Tibial nerve (tissue), 3 donors: ENCODE results near the gene OR14A2.

ENCODE experiments used
- POLR2A ChIP-seq, 2 donors: fragments of 450-650 bp; IDR thresholded peaks; one replicate each; pipeline ENCODE4 v1.6.1; 2017; ENCODE audit warnings: antibody characterized with exemption in 2 of 2, mild to moderate bottlenecking in 2 of 2, moderate library complexity in 2 of 2
- TF ChIP-seq, protein P1 (sequence below), 5 experiments: fragments of 200-600 bp in 3 of 5; fragments of 450-650 bp in 2 of 5; sonication (generic) in 3 of 5; IDR thresholded peaks; one replicate each; pipeline ENCODE4 v1.5.1; 2016 to 2019; ENCODE audit warnings: antibody characterized with exemption in 5 of 5, mild to moderate bottlenecking in 3 of 5, moderate library complexity in 2 of 5

DNA sequence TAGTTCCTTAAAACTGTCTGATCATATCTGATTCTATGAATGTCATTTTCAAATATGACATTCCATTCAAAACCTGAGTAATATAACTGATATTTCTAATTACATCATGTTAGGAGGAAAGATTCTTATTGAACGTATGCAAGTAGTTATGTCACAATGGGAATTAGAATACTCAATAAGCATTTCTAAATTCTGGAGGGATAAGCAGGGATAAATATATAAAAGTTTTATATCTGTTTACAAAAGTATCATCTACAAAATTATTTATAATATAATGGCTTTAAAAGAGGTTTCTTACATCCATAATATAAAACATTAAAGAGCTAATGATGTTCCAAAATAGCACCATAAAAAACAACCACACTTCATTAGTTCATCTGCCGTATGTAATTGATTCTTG lies at the start of gene OR14A2:
- TF ChIP-seq, protein P1, sequence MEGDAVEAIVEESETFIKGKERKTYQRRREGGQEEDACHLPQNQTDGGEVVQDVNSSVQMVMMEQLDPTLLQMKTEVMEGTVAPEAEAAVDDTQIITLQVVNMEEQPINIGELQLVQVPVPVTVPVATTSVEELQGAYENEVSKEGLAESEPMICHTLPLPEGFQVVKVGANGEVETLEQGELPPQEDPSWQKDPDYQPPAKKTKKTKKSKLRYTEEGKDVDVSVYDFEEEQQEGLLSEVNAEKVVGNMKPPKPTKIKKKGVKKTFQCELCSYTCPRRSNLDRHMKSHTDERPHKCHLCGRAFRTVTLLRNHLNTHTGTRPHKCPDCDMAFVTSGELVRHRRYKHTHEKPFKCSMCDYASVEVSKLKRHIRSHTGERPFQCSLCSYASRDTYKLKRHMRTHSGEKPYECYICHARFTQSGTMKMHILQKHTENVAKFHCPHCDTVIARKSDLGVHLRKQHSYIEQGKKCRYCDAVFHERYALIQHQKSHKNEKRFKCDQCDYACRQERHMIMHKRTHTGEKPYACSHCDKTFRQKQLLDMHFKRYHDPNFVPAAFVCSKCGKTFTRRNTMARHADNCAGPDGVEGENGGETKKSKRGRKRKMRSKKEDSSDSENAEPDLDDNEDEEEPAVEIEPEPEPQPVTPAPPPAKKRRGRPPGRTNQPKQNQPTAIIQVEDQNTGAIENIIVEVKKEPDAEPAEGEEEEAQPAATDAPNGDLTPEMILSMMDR (IDR thresholded peaks at IDR 0.05): no peak
- TF ChIP-seq POLR2A (IDR thresholded peaks at IDR 0.05): no peak
